Naive thymus-derived CD4-positive, alpha-beta T cell (primary cell): ENCODE data around the gene DPH5. TPM values are rescaled to one million over a fixed set of nuclear protein-coding genes. Genes with fewer than 3 reads are reported as not detected.
A peak's percentile ranks its signal among the peaks of the same experiment; 100 is the strongest.
"Not testable (repeated sequence)": the region's sequence is repeated elsewhere in the genome, so short reads cannot be mapped to it uniquely, and the experiment has no call there.

Experiments used
- ATAC-seq: fragments of 150-1000 bp; cut with Tn5 transposase; 2 replicates; pipeline ENCODE4 v1.10.0; 2021; ENCODE audit warnings: mild to moderate bottlenecking, moderate library complexity
- CTCF ChIA-PET: fragments of 350-600 bp; sonication (Branson Sonifier 250); formaldehyde crosslinking; loops from one replicate; lab custom pipeline; 2021; ENCODE audit warnings: antibody characterized with exemption; lab: Charles Lee
- POLR2A ChIA-PET: fragments of 350-600 bp; sonication (Branson Sonifier 250); formaldehyde crosslinking; loops from one replicate; lab custom pipeline; 2021; ENCODE audit warnings: antibody characterized with exemption, inconsistent platforms; lab: Charles Lee
- DNase-seq, 9 donors: peaks; one replicate each; pipeline versions ENCODE4 v3.0.0 to v3.0.0-alpha.2; 2020 to 2022; ENCODE audit warnings: mixed read lengths in 1 of 9
- H3K27ac ChIP-seq: one replicate; pipeline ENCODE4 v1.7.0; 2013; ENCODE audit warnings: mild to moderate bottlenecking, low read depth, low read length, moderate library complexity
- H3K27me3 ChIP-seq, 2 donors: one replicate each; pipeline ENCODE4 v1.7.0; 2013; ENCODE audit warnings: low read length in 2 of 2, mild to moderate bottlenecking in 2 of 2, moderate library complexity in 2 of 2; ENCODE audit not compliant: control insufficient read depth in 2 of 2, insufficient read depth in 2 of 2
- H3K36me3 ChIP-seq, 3 experiments: 1 replicate in 2 of 3; 2 replicates in 1 of 3; pipeline ENCODE4 v1.7.0; 2013; ENCODE audit warnings: low read length in 3 of 3, mild to moderate bottlenecking in 3 of 3, moderate library complexity in 1 of 3; ENCODE audit not compliant: insufficient read depth in 3 of 3, control insufficient read depth in 2 of 3
- H3K4me1 ChIP-seq, 2 donors: one replicate each; pipeline ENCODE4 v1.7.0; 2013; ENCODE audit warnings: low read length in 2 of 2, mild to moderate bottlenecking in 2 of 2, moderate library complexity in 1 of 2; ENCODE audit not compliant: control insufficient read depth in 2 of 2, insufficient read depth in 2 of 2
- H3K4me3 ChIP-seq: 2 replicates; pipeline ENCODE4 v1.7.0; 2013; ENCODE audit warnings: mild to moderate bottlenecking, low read length
- H3K9me3 ChIP-seq, 3 experiments: 1 replicate in 2 of 3; 2 replicates in 1 of 3; pipeline ENCODE4 v1.7.0; 2013; ENCODE audit warnings: low read length in 3 of 3; ENCODE audit not compliant: control insufficient read depth in 2 of 3
- H3K27ac Mint-ChIP-seq, 9 donors: one replicate each; pipeline ENCODE4 v1.8.0; 2020 to 2022; ENCODE audit warnings: mixed read lengths in 9 of 9, mild to moderate bottlenecking in 8 of 9, moderate library complexity in 5 of 9, inconsistent platforms in 2 of 9
- H3K27me3 Mint-ChIP-seq, 5 donors: one replicate each; pipeline ENCODE4 v1.8.0; 2021 to 2022; ENCODE audit warnings: mixed read lengths in 5 of 5, mild to moderate bottlenecking in 1 of 5
- H3K36me3 Mint-ChIP-seq, 5 donors: one replicate each; pipeline ENCODE4 v1.8.0; 2020 to 2022; ENCODE audit warnings: mixed read lengths in 5 of 5, mild to moderate bottlenecking in 3 of 5, inconsistent platforms in 1 of 5
- H3K4me1 Mint-ChIP-seq, 7 donors: one replicate each; pipeline ENCODE4 v1.8.0; 2020 to 2022; ENCODE audit warnings: mixed read lengths in 7 of 7, mild to moderate bottlenecking in 3 of 7, inconsistent platforms in 1 of 7
- H3K4me3 Mint-ChIP-seq, 10 donors: one replicate each; pipeline ENCODE4 v1.8.0; 2020 to 2022; ENCODE audit warnings: mild to moderate bottlenecking in 10 of 10, mixed read lengths in 10 of 10, moderate library complexity in 6 of 10, inconsistent platforms in 2 of 10
- H3K9me3 Mint-ChIP-seq, 11 donors: one replicate each; pipeline ENCODE4 v1.8.0; 2020 to 2022; ENCODE audit warnings: mixed read lengths in 11 of 11, mild to moderate bottlenecking in 4 of 11, inconsistent platforms in 1 of 11, moderate library complexity in 1 of 11
- intact Hi-C, 2 donors: fragments of 100-400 bp; cut with micrococcal nuclease; formaldehyde crosslinking; loops; one replicate each; pipeline ENCODE4 v1.15.1; 2023
- polyA plus RNA-seq, 2 donors: library from polyadenylated mRNA; unstranded; fragments of 300-500 nt; fragmentation: Illumina TruSeq; gene quantifications; one replicate each; pipeline ENCODE4 v1.2.3, GENCODE V29; 2021
- total RNA-seq, 6 experiments: library from RNA in 5 of 6; stranded (reverse) in 5 of 6; gene quantifications; 1 replicate in 5 of 6; 2 replicates in 1 of 6; pipeline ENCODE4 v1.2.3 and lab custom pipeline; 2021 to 2026

The DPH5 gene
- total and polyA plus RNA-seq, 7 experiments from 2014 or later, result 26.3 to 72.2 (median 53.7) TPM

- peaks cover 6 to 60% (median 35%) of the 10 kb centered on the region in 11 donors for H3K9me3 Mint-ChIP-seq
- intact Hi-C loops, H3K27ac ChIP-seq, ATAC-seq, H3K27me3 Mint-ChIP-seq, H3K27me3 ChIP-seq, H3K4me3 ChIP-seq, DNase-seq: not testable (repeated sequence)
- H3K4me3 Mint-ChIP-seq, result peak overlapping the region in 5 of 10 donors; percentile 12 to 74 (median 26)
- H3K4me1 Mint-ChIP-seq, result peaks cover 25 to 83% (median 62%) of the 10 kb centered on the region in 7 donors
- H3K27ac Mint-ChIP-seq, result peak overlapping the region; percentile 36 to 91 (median 67)
- peaks cover 0 to 15% (median 0%) of the 10 kb centered on the region in 3 experiments for H3K9me3 ChIP-seq
- peaks cover 25 to 27% of the 10 kb centered on the region in 2 donors for H3K4me1 ChIP-seq
- ChIA-PET CTCF (interaction anchor here (0.8 kb wide), 1 partner anchor 357 kb away, joined by 3 read pairs; no protein-coding TSS in a partner anchor), POLR2A (interaction anchor here (0.9 to 1.4 kb wide), 5 partner anchors 11 to 338 kb away, joined by 3 to 7 read pairs (median 3); no protein-coding TSS in a partner anchor)
- H3K36me3 Mint-ChIP-seq, result peaks cover 27 to 71% (median 58%) of the 10 kb centered on the region in 5 donors
- H3K36me3 ChIP-seq, result peaks cover 0 to 18% (median 0%) of the 10 kb centered on the region in 3 experiments
Measured at GRCh38 chr1:100952970-100953369, 72.6 kb downstream of the DPH5 start.

GRCh38 chr1:100952104-100952745, 73.4 kb downstream of the DPH5 start:
- POLR2A ChIA-PET, result interaction anchor here (1.5 kb wide), 1 partner anchor 9 kb away, joined by 4 read pairs; no protein-coding TSS in a partner anchor
- no peak overlapping the region for H3K27ac ChIP-seq
- H3K4me3 ChIP-seq, result no peak overlapping the region
- no peak for DNase-seq
- ATAC-seq, result no peak
- H3K9me3 ChIP-seq, result peaks cover 0 to 19% (median 0%) of the 10 kb centered on the region in 3 experiments
- peaks cover 25 to 27% of the 10 kb centered on the region in 2 donors for H3K4me1 ChIP-seq
- Mint-ChIP-seq H3K9me3 (peaks cover 11 to 67% (median 42%) of the 10 kb centered on the region in 11 donors), H3K36me3 (peaks cover 34 to 77% (median 65%) of the 10 kb centered on the region in 5 donors), H3K4me1 (peaks cover 25 to 83% (median 69%) of the 10 kb centered on the region in 7 donors), H3K4me3 (peak overlapping the region in 1 of 10 donors; percentile 74), H3K27ac (peak overlapping the region in 8 of 9 donors; percentile 18 to 91 (median 78)), H3K27me3 (no peaks in the 10 kb centered on the region)
- no peaks in the 10 kb centered on the region for H3K27me3 ChIP-seq
- CTCF ChIA-PET, result no interaction called here
- intact Hi-C loops, result no loop called here
- peaks cover 0 to 18% (median 0%) of the 10 kb centered on the region in 3 experiments for H3K36me3 ChIP-seq

GRCh38 chr1:100950781-100951180, 74.8 kb downstream of the DPH5 start:
- peak overlapping the region in 4 of 10 donors; percentile 4 to 74 (median 7) for H3K4me3 Mint-ChIP-seq
- peaks cover 0 to 18% (median 0%) of the 10 kb centered on the region in 3 experiments for H3K36me3 ChIP-seq
- H3K36me3 Mint-ChIP-seq, result peaks cover 46 to 84% (median 75%) of the 10 kb centered on the region in 5 donors
- peaks cover 28 to 84% (median 77%) of the 10 kb centered on the region in 7 donors for H3K4me1 Mint-ChIP-seq
- CTCF ChIA-PET, result interaction anchor here (0.6 to 0.7 kb wide), 2 partner anchors 15 to 124 kb away, joined by 3 to 4 read pairs; no protein-coding TSS in a partner anchor
- H3K27me3 Mint-ChIP-seq, result no peaks in the 10 kb centered on the region
- intact Hi-C loops, result loop anchor here in 1 of 2 donors (1.0 kb wide), 1 partner anchor 8 kb away; no protein-coding TSS in a partner anchor
- H3K4me1 ChIP-seq, result peaks cover 25 to 27% of the 10 kb centered on the region in 2 donors
- H3K9me3 ChIP-seq, result peaks cover 0 to 22% (median 0%) of the 10 kb centered on the region in 3 experiments
- DNase-seq (no peak), ATAC-seq (no peak)
- no peaks in the 10 kb centered on the region for H3K27me3 ChIP-seq
- peaks cover 15 to 82% (median 57%) of the 10 kb centered on the region in 11 donors for H3K9me3 Mint-ChIP-seq
- no peak overlapping the region for H3K27ac ChIP-seq
- POLR2A ChIA-PET, result interaction anchor here (0.8 to 4.3 kb wide), 11 partner anchors 8 to 285 kb away, joined by 3 to 44 read pairs (median 6); no protein-coding TSS in a partner anchor
- H3K4me3 ChIP-seq, result peak overlapping the region; percentile 23
- peak overlapping the region; percentile 53 to 95 (median 89) for H3K27ac Mint-ChIP-seq

- intact Hi-C loops, result no loop called here
- peaks cover 28 to 84% (median 78%) of the 10 kb centered on the region in 7 donors for H3K4me1 Mint-ChIP-seq
- Histone ChIP-seq H3K4me1 (peaks cover 25 to 27% of the 10 kb centered on the region in 2 donors), H3K27me3 (no peaks in the 10 kb centered on the region), H3K4me3 (peak overlapping the region; percentile 54), H3K36me3 (peaks cover 0 to 18% (median 0%) of the 10 kb centered on the region in 3 experiments), H3K27ac (no peak overlapping the region), H3K9me3 (peaks cover 0 to 22% (median 0%) of the 10 kb centered on the region in 3 experiments)
- H3K27ac Mint-ChIP-seq, result peak overlapping the region in 8 of 9 donors; percentile 53 to 95 (median 90)
- peaks cover 15 to 86% (median 61%) of the 10 kb centered on the region in 11 donors for H3K9me3 Mint-ChIP-seq
- CTCF ChIA-PET, result interaction anchor here (0.6 kb wide), 1 partner anchor 16 kb away, joined by 4 read pairs; no protein-coding TSS in a partner anchor
- DNase-seq (no peak), ATAC-seq (no peak)
- peak overlapping the region in 5 of 10 donors; percentile 4 to 74 (median 10) for H3K4me3 Mint-ChIP-seq
- peaks cover 49 to 86% (median 80%) of the 10 kb centered on the region in 5 donors for H3K36me3 Mint-ChIP-seq
- POLR2A ChIA-PET, result interaction anchor here (0.8 to 4.3 kb wide), 14 partner anchors 9 to 288 kb away, joined by 3 to 44 read pairs (median 9); no protein-coding TSS in a partner anchor
- H3K27me3 Mint-ChIP-seq, result no peaks in the 10 kb centered on the region
Measured at GRCh38 chr1:100950337-100950736, 75.2 kb downstream of the DPH5 start.

GRCh38 chr1:100949515-100950158, 75.9 kb downstream of the DPH5 start:
- CTCF ChIA-PET, result interaction anchor here (0.6 to 1.5 kb wide), 5 partner anchors 12 to 329 kb away, joined by 3 to 5 read pairs (median 4); no protein-coding TSS in a partner anchor
- peak overlapping the region; percentile 38 to 82 (median 71) for H3K4me3 Mint-ChIP-seq
- POLR2A ChIA-PET, result interaction anchor here (0.6 to 4.3 kb wide), 16 partner anchors 9 to 360 kb away, joined by 3 to 44 read pairs (median 6); no protein-coding TSS in a partner anchor
- peaks cover 49 to 92% (median 87%) of the 10 kb centered on the region in 5 donors for H3K36me3 Mint-ChIP-seq
- H3K9me3 Mint-ChIP-seq, result peaks cover 15 to 93% (median 67%) of the 10 kb centered on the region in 11 donors
- intact Hi-C loops, result loop anchor here (1.0 to 5.0 kb wide), 4 partner anchors 8 to 287 kb away; partner anchors contain the start of gene DPH5 (in 1 of the 2)
- Histone ChIP-seq H3K27ac (peak overlapping the region; percentile 42), H3K36me3 (peaks cover 0 to 18% (median 0%) of the 10 kb centered on the region in 3 experiments), H3K9me3 (peaks cover 0 to 22% (median 0%) of the 10 kb centered on the region in 3 experiments), H3K4me1 (peaks cover 25 to 27% of the 10 kb centered on the region in 2 donors), H3K4me3 (peak overlapping the region; percentile 54)
- DNase-seq, result peak; percentile 34 to 88 (median 78)
- peaks cover 30 to 89% (median 83%) of the 10 kb centered on the region in 7 donors for H3K4me1 Mint-ChIP-seq
- ATAC-seq, result peak; percentile 98
- not testable (repeated sequence) for H3K27me3 Mint-ChIP-seq, H3K27me3 ChIP-seq
- peak overlapping the region; percentile 83 to 95 (median 91) for H3K27ac Mint-ChIP-seq
